Mesenchymal stem cell (in vitro differentiated cells and primary cell): Measurements from ENCODE around the gene TPO.

Source experiments
- DNase-seq: peaks from one replicate; pipeline ENCODE4 v3.0.0-alpha.2; 2013
- H2AFZ ChIP-seq: one replicate; pipeline ENCODE4 v1.6.1; 2013; ENCODE audit warnings: low read depth, mild to moderate bottlenecking, control low read depth, inconsistent platforms, low read length, moderate library complexity
- H2AK5ac ChIP-seq: 2 replicates; pipeline ENCODE4 v1.6.1; 2013; ENCODE audit warnings: low read length, moderate library complexity, mild to moderate bottlenecking, inconsistent platforms; ENCODE audit not compliant: severe bottlenecking
- H2BK120ac ChIP-seq: one replicate; pipeline ENCODE4 v1.6.1; 2013; ENCODE audit warnings: low read depth, mild to moderate bottlenecking, inconsistent platforms, low read length, moderate library complexity
- H2BK12ac ChIP-seq, 2 experiments: one replicate each; pipeline ENCODE4 v1.6.1; 2013; ENCODE audit warnings: inconsistent platforms in 2 of 2, low read length in 2 of 2, mild to moderate bottlenecking in 2 of 2, moderate library complexity in 2 of 2, control low read depth in 1 of 2
- H2BK15ac ChIP-seq: one replicate; pipeline ENCODE4 v1.6.1; 2013; ENCODE audit warnings: mild to moderate bottlenecking, low read depth, inconsistent platforms; ENCODE audit not compliant: poor library complexity, severe bottlenecking
- H2BK5ac ChIP-seq: 2 replicates; pipeline ENCODE4 v1.6.1; 2013; ENCODE audit warnings: low read depth, mild to moderate bottlenecking, low read length, control low read depth, inconsistent platforms; ENCODE audit not compliant: poor library complexity, severe bottlenecking
- H3K14ac ChIP-seq, 2 experiments: one replicate each; pipeline ENCODE4 v1.6.1; 2013; ENCODE audit warnings: inconsistent platforms in 2 of 2, low read length in 2 of 2, control low read depth in 1 of 2, mild to moderate bottlenecking in 1 of 2, moderate library complexity in 1 of 2
- H3K18ac ChIP-seq, 2 experiments: one replicate each; pipeline ENCODE4 v1.6.1; 2013; ENCODE audit warnings: inconsistent platforms in 2 of 2, low read length in 2 of 2, control low read depth in 1 of 2, low read depth in 1 of 2, mild to moderate bottlenecking in 1 of 2
- H3K23ac ChIP-seq, 2 experiments: one replicate each; pipeline ENCODE4 v1.6.1; 2013; ENCODE audit warnings: inconsistent platforms in 2 of 2, low read length in 2 of 2, mild to moderate bottlenecking in 2 of 2, moderate library complexity in 2 of 2, control low read depth in 1 of 2
- H3K27ac ChIP-seq: 2 replicates; pipeline ENCODE4 v1.5.1; 2013; ENCODE audit warnings: mild to moderate bottlenecking, moderate library complexity, low read length, control low read depth, inconsistent platforms; ENCODE audit not compliant: poor library complexity, severe bottlenecking
- H3K27me3 ChIP-seq, 2 experiments: 2 replicates each; pipeline versions ENCODE4 v1.6.1 to v1.7.0; 2013; ENCODE audit warnings: low read length in 2 of 2, mild to moderate bottlenecking in 2 of 2, moderate library complexity in 2 of 2, control low read depth in 1 of 2, inconsistent platforms in 1 of 2; ENCODE audit not compliant: control insufficient read depth in 1 of 2, insufficient read depth in 1 of 2
- H3K36me3 ChIP-seq, 2 experiments: 2 replicates each; pipeline versions ENCODE4 v1.6.1 to v1.7.0; 2013; ENCODE audit warnings: low read length in 2 of 2, control low read depth in 1 of 2, inconsistent platforms in 1 of 2, low read depth in 1 of 2, mild to moderate bottlenecking in 1 of 2; ENCODE audit not compliant: insufficient read depth in 2 of 2, control insufficient read depth in 1 of 2
- H3K4ac ChIP-seq, 2 experiments: one replicate each; pipeline ENCODE4 v1.6.1; 2013; ENCODE audit warnings: inconsistent platforms in 2 of 2, low read length in 2 of 2, mild to moderate bottlenecking in 2 of 2, moderate library complexity in 2 of 2, control low read depth in 1 of 2, low read depth in 1 of 2
- H3K4me1 ChIP-seq: 2 replicates; pipeline ENCODE4 v1.6.1; 2013; ENCODE audit warnings: low read depth, low read length, control low read depth; ENCODE audit not compliant: control insufficient read depth, insufficient read depth
- H3K4me2 ChIP-seq: 2 replicates; pipeline ENCODE4 v1.6.1; 2013; ENCODE audit warnings: low read length, mild to moderate bottlenecking, inconsistent platforms; ENCODE audit not compliant: poor library complexity, severe bottlenecking
- H3K4me3 ChIP-seq, 2 experiments: 2 replicates each; pipeline versions ENCODE4 v1.5.1 to v1.7.0; 2013; ENCODE audit warnings: low read length in 2 of 2, mild to moderate bottlenecking in 2 of 2, control low read depth in 1 of 2, low read depth in 1 of 2; ENCODE audit not compliant: insufficient read depth in 1 of 2
- H3K79me1 ChIP-seq: replicated peaks from 2 replicates; pipeline ENCODE4 v1.6.1; 2013; ENCODE audit warnings: mild to moderate bottlenecking, control low read depth, low read length, inconsistent platforms; ENCODE audit not compliant: poor library complexity, severe bottlenecking
- H3K9ac ChIP-seq: 2 replicates; pipeline ENCODE4 v1.7.0; 2013; ENCODE audit warnings: mild to moderate bottlenecking, low read length, moderate library complexity
- H3K9me3 ChIP-seq: 2 replicates; pipeline ENCODE4 v1.7.0; 2013; ENCODE audit warnings: mild to moderate bottlenecking, low read length; ENCODE audit not compliant: control insufficient read depth
- H4K8ac ChIP-seq: one replicate; pipeline ENCODE4 v1.6.1; 2013; ENCODE audit warnings: inconsistent platforms, mild to moderate bottlenecking, low read length, moderate library complexity
- H4K91ac ChIP-seq: one replicate; pipeline ENCODE4 v1.6.1; 2013; ENCODE audit warnings: mild to moderate bottlenecking, low read length, inconsistent platforms
- WGBS: methylation state at CpG from one replicate; pipeline ENCODE4 v1.1.7; 2013; ENCODE audit warnings: mixed read lengths; 5-methylcytosine and 5-hydroxymethylcytosine counted together

The TPO gene

DNA sequence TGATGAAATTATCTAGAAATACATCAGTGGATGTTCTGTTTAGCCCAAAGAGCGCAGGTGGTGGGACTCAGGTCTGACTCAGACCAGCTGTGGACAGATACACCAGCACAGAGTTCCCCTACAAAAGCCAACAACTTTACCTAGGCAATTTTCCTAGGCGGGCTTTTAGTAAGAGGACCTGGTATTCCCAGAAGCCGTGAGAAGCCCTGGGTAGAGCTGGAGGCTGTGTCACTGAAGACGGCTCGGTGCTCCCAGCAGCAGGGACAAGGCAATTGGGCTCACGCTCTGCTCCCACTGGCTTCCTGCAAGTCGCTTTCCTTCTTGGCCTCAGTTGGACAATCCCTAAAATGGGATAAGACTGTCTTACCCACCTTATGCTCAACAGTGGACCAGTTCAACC lies 41.1 kb downstream of the TPO start:
- no peak overlapping the region for H2BK120ac ChIP-seq
- no peak overlapping the region for H3K18ac ChIP-seq
- no peak overlapping the region for H2AFZ ChIP-seq
- no peak overlapping the region for H2AK5ac ChIP-seq
- DNase-seq: no peak
- no peak overlapping the region for H3K23ac ChIP-seq
- no peaks in the 10 kb centered on the region for H3K4me1 ChIP-seq
- H2BK12ac ChIP-seq: no peak overlapping the region
- no peak overlapping the region for H2BK5ac ChIP-seq
- WGBS: 83% methylated on average over 7 of the region's 7 CpGs
- no peak overlapping the region for H4K91ac ChIP-seq
- H4K8ac ChIP-seq: no peak overlapping the region
- H3K27me3 ChIP-seq: peaks cover 0 to 19% of the 10 kb centered on the region in 2 experiments
- no peak overlapping the region for H3K4ac ChIP-seq
- H2BK15ac ChIP-seq: no peak overlapping the region
- no peak overlapping the region for H3K9ac ChIP-seq
- no peak overlapping the region for H3K27ac ChIP-seq
- H3K4me3 ChIP-seq: no peak overlapping the region
- H3K14ac ChIP-seq: no peak overlapping the region
- H3K79me1 ChIP-seq: no peaks in the 10 kb centered on the region
- no peak overlapping the region for H3K4me2 ChIP-seq
- H3K36me3 ChIP-seq: no peaks in the 10 kb centered on the region
- no peaks in the 10 kb centered on the region for H3K9me3 ChIP-seq

GRCh38 chr2:1455466-1455865 lies 42.2 kb downstream of the TPO start:
- H3K14ac ChIP-seq: no peak overlapping the region
- H3K4me2 ChIP-seq: no peak overlapping the region
- no peak overlapping the region for H2AFZ ChIP-seq
- no peak overlapping the region for H3K9ac ChIP-seq
- H2BK120ac ChIP-seq: no peak overlapping the region
- H3K4me1 ChIP-seq: no peaks in the 10 kb centered on the region
- no peak overlapping the region for H4K91ac ChIP-seq
- no peak for DNase-seq
- no peak overlapping the region for H2AK5ac ChIP-seq
- 53% methylated on average over 6 of the region's 6 CpGs for WGBS
- H3K23ac ChIP-seq: no peak overlapping the region
- no peaks in the 10 kb centered on the region for H3K36me3 ChIP-seq
- H2BK12ac ChIP-seq: no peak overlapping the region
- no peak overlapping the region for H2BK5ac ChIP-seq
- no peak overlapping the region for H3K4ac ChIP-seq
- no peak overlapping the region for H4K8ac ChIP-seq
- peaks cover 0 to 19% of the 10 kb centered on the region in 2 experiments for H3K27me3 ChIP-seq
- no peak overlapping the region for H2BK15ac ChIP-seq
- H3K9me3 ChIP-seq: no peaks in the 10 kb centered on the region
- no peak overlapping the region for H3K27ac ChIP-seq
- H3K4me3 ChIP-seq: no peak overlapping the region
- no peaks in the 10 kb centered on the region for H3K79me1 ChIP-seq
- H3K18ac ChIP-seq: no peak overlapping the region

- H3K4me2 ChIP-seq: no peak overlapping the region
- no peaks in the 10 kb centered on the region for H3K9me3 ChIP-seq
- H3K9ac ChIP-seq: no peak overlapping the region
- no peak overlapping the region for H3K23ac ChIP-seq
- H3K79me1 ChIP-seq: no peaks in the 10 kb centered on the region
- no peak overlapping the region for H2BK15ac ChIP-seq
- no peaks in the 10 kb centered on the region for H3K4me1 ChIP-seq
- H4K91ac ChIP-seq: no peak overlapping the region
- no peak for DNase-seq
- H3K27ac ChIP-seq: no peak overlapping the region
- peaks cover 0 to 13% of the 10 kb centered on the region in 2 experiments for H3K27me3 ChIP-seq
- H3K36me3 ChIP-seq: no peaks in the 10 kb centered on the region
- H2AK5ac ChIP-seq: no peak overlapping the region
- no peak overlapping the region for H3K4ac ChIP-seq
- H3K4me3 ChIP-seq: no peak overlapping the region
- H3K14ac ChIP-seq: no peak overlapping the region
- WGBS: 67% methylated on average over 2 of the region's 2 CpGs
- no peak overlapping the region for H2BK120ac ChIP-seq
- H2AFZ ChIP-seq: no peak overlapping the region
- no peak overlapping the region for H3K18ac ChIP-seq
- H4K8ac ChIP-seq: no peak overlapping the region
- no peak overlapping the region for H2BK5ac ChIP-seq
- no peak overlapping the region for H2BK12ac ChIP-seq
Observed at GRCh38 chr2:1458432-1458831, 45.2 kb downstream of the TPO start.

DNA sequence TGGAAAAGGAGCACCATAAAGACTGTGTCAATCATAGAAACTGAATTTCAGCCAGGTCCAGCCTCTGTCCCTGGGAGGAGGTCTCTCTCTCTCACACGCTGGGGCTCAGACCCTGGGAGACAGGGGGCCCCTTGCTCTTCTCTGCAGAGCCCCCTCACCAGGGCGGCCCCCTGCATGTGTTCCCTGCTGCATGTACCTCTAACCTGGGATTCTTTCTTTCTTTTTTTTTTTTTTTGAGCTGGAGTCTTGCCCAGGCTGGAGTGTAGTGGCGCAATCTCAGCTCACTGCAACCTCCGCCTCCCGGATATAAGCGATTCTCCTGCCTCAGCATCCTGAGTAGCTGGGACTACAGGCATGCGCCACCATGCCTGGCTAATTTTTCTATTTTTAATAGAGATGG lies 46.5 kb downstream of the TPO start:
- no peak overlapping the region for H2AFZ ChIP-seq
- peaks cover 0 to 4% of the 10 kb centered on the region in 2 experiments for H3K27me3 ChIP-seq
- no peak overlapping the region for H2BK5ac ChIP-seq
- no peak overlapping the region for H2BK120ac ChIP-seq
- WGBS: 78% methylated on average over 7 of the region's 7 CpGs
- H4K91ac ChIP-seq: no peak overlapping the region
- H3K9ac ChIP-seq: no peak overlapping the region
- no peak overlapping the region for H2BK15ac ChIP-seq
- no peaks in the 10 kb centered on the region for H3K9me3 ChIP-seq
- H3K23ac ChIP-seq: no peak overlapping the region
- H3K27ac ChIP-seq: no peak overlapping the region
- H2AK5ac ChIP-seq: no peak overlapping the region
- H3K4ac ChIP-seq: no peak overlapping the region
- no peaks in the 10 kb centered on the region for H3K4me1 ChIP-seq
- H3K36me3 ChIP-seq: no peaks in the 10 kb centered on the region
- H3K14ac ChIP-seq: no peak overlapping the region
- H3K4me2 ChIP-seq: no peak overlapping the region
- no peaks in the 10 kb centered on the region for H3K79me1 ChIP-seq
- H2BK12ac ChIP-seq: no peak overlapping the region
- H4K8ac ChIP-seq: no peak overlapping the region
- no peak overlapping the region for H3K4me3 ChIP-seq
- no peak for DNase-seq
- no peak overlapping the region for H3K18ac ChIP-seq
